ENCODE data around the gene VAV2.

VAV2 gene

DNA sequence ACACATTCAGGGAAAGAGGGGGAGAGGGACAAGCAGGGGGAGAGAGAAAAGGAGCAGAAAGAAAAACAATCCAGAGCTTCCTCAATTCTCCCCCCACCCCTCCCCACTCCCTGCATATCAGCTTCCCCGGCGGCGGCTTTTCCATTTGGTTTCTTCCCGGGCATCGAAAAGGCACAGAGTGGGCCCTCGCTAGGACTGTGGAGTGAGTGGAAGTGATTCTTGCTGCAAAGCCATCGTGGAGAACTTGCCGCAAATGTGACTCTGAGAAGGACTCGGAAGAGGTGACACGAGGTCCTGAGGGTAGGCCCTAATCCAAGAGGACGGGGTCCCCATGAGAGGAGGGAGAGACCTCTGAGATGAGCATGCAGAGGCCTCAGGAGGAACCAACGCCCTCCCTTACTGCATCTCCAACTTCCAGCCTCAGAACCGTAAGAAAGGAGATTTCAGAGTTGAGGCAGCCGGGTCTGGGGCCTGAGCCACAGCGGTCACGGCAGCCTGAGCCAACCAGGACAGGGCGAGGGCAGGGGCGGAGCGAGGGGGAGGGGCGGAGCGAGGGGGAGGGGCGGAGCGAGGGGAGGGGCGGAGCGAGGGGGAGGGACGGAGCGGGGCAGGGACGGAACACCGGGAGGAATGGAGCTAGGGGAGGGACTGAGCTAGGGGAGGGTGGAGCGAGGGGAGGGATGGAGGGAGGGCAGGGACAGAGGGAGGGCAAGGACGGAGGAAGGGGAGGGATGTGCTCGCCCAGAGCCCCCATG lies 232.8 kb downstream of the VAV2 start:
- no peak overlapping the region for H3K18ac ChIP-seq (ENCODE audit: low read length)
- no peak overlapping the region for H4K8ac ChIP-seq (ENCODE audit: low read depth, low read length)
- H3K9me3 ChIP-seq (ENCODE audit: insufficient read depth, low read depth, low read length): peaks cover 10% of the 10 kb centered on the region
- no CpG with 5 or more reads among the region's 32 CpGs for WGBS (ENCODE audit: extremely low coverage, insufficient coverage, insufficient read length)
- no peak overlapping the region for H3K4me2 ChIP-seq (ENCODE audit: low read length)
- no peak for DNase-seq
- H3K4ac ChIP-seq (ENCODE audit: low read depth, low read length): no peak overlapping the region
- no peak overlapping the region for H3K14ac ChIP-seq (ENCODE audit: low read length)
- no peak overlapping the region for H2BK12ac ChIP-seq (ENCODE audit: low read length)
- no peak overlapping the region for H3K23ac ChIP-seq (ENCODE audit: low read length)
- no peak overlapping the region for H2BK5ac ChIP-seq (ENCODE audit: low read depth, low read length, poor library complexity)
- no peaks in the 10 kb centered on the region for H3K27me3 ChIP-seq (ENCODE audit: insufficient read depth, low read length)
- H3K27ac ChIP-seq (ENCODE audit: low read depth, low read length): no peak overlapping the region
- H4K91ac ChIP-seq (ENCODE audit: low read depth, low read length): no peak overlapping the region
- no peak overlapping the region for H2BK120ac ChIP-seq (ENCODE audit: insufficient read depth, low read length, poor library complexity)
- no peak overlapping the region for H4K12ac ChIP-seq (ENCODE audit: low read depth, low read length)
- no peaks in the 10 kb centered on the region for H3K4me1 ChIP-seq (ENCODE audit: control insufficient read depth in 1 of 2, insufficient read depth in 2 of 2, low read length in 2 of 2)
- no peaks in the 10 kb centered on the region for H3K79me1 ChIP-seq (ENCODE audit: low read length)
- H3K9ac ChIP-seq (ENCODE audit: low read length): no peak overlapping the region
- H2AFZ ChIP-seq (ENCODE audit: insufficient read depth, low read length, poor library complexity): no peak overlapping the region
- H3K79me2 ChIP-seq (ENCODE audit: control insufficient read depth, insufficient read depth, low read length, poor library complexity): no peaks in the 10 kb centered on the region
- no peak overlapping the region for H3K4me3 ChIP-seq (ENCODE audit: low read depth, low read length)
- H3K36me3 ChIP-seq (ENCODE audit: control insufficient read depth in 1 of 2, insufficient read depth in 2 of 2, low read length in 2 of 2): peaks cover 57% of the 10 kb centered on the region in 2 experiments
- no peak overlapping the region for H2AK5ac ChIP-seq (ENCODE audit: low read length)

- Histone ChIP-seq H3K4me3 (ENCODE audit: low read depth, low read length) (no peak overlapping the region), H2BK5ac (ENCODE audit: low read depth, low read length, poor library complexity) (no peak overlapping the region), H3K79me2 (ENCODE audit: control insufficient read depth, insufficient read depth, low read length, poor library complexity) (no peaks in the 10 kb centered on the region), H3K79me1 (ENCODE audit: low read length) (no peaks in the 10 kb centered on the region), H2BK12ac (ENCODE audit: low read length) (no peak overlapping the region), H3K4me1 (ENCODE audit: control insufficient read depth in 1 of 2, insufficient read depth in 2 of 2, low read length in 2 of 2) (no peaks in the 10 kb centered on the region), H4K91ac (ENCODE audit: low read depth, low read length) (no peak overlapping the region), H4K12ac (ENCODE audit: low read depth, low read length) (no peak overlapping the region), H3K18ac (ENCODE audit: low read length) (no peak overlapping the region), H3K27me3 (ENCODE audit: insufficient read depth, low read length) (no peaks in the 10 kb centered on the region), H3K27ac (ENCODE audit: low read depth, low read length) (no peak overlapping the region), H3K4me2 (ENCODE audit: low read length) (no peak overlapping the region), H4K8ac (ENCODE audit: low read depth, low read length) (no peak overlapping the region), H2AK5ac (ENCODE audit: low read length) (no peak overlapping the region), H3K9ac (ENCODE audit: low read length) (no peak overlapping the region), H3K9me3 (ENCODE audit: insufficient read depth, low read depth, low read length) (peaks cover 12% of the 10 kb centered on the region), H2BK120ac (ENCODE audit: insufficient read depth, low read length, poor library complexity) (no peak overlapping the region), H3K23ac (ENCODE audit: low read length) (no peak overlapping the region), H3K14ac (ENCODE audit: low read length) (no peak overlapping the region), H2AFZ (ENCODE audit: insufficient read depth, low read length, poor library complexity) (no peak overlapping the region), H3K4ac (ENCODE audit: low read depth, low read length) (no peak overlapping the region), H3K36me3 (ENCODE audit: control insufficient read depth in 1 of 2, insufficient read depth in 2 of 2, low read length in 2 of 2) (peaks cover 47 to 48% of the 10 kb centered on the region in 2 experiments)
- DNase-seq: no peak
- no CpG with 5 or more reads among the region's 7 CpGs for WGBS (ENCODE audit: extremely low coverage, insufficient coverage, insufficient read length)
These were observed 233.9 kb downstream of the VAV2 start for GRCh38 chr9:133758228-133758627.

DNA sequence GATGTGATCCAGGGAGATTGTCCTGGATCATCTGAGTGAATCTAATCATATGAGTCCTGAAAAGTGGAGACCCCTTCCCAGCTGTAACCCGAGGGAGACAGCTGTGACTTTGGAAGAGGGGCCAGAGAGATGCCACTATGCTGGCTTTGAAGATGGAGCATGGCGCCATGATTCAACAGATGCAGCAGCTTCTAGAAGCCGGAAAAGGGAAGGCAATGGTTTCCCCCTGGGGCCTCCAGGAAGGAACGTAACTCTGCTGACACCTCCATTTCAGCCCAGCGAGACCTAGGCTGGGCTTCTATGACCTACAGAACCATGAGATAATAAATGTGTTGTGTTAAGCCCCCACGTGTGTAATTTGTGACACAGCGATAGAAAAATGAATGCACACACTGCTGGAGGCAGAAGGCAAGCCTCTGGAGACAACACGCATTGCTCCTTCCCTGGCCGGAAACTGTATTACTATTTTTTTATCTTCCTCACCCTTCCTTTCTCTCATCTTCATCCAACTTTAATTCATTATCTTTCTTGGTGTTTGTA lies 237.4 kb downstream of the VAV2 start:
- H3K27me3 ChIP-seq (ENCODE audit: insufficient read depth, low read length): no peaks in the 10 kb centered on the region
- DNase-seq: no peak
- H2BK12ac ChIP-seq (ENCODE audit: low read length): no peak overlapping the region
- peaks cover 16 to 17% of the 10 kb centered on the region in 2 experiments for H3K36me3 ChIP-seq (ENCODE audit: control insufficient read depth in 1 of 2, insufficient read depth in 2 of 2, low read length in 2 of 2)
- no peak overlapping the region for H3K4me3 ChIP-seq (ENCODE audit: low read depth, low read length)
- H3K23ac ChIP-seq (ENCODE audit: low read length): no peak overlapping the region
- no peaks in the 10 kb centered on the region for H3K79me1 ChIP-seq (ENCODE audit: low read length)
- peaks cover 19% of the 10 kb centered on the region for H3K9me3 ChIP-seq (ENCODE audit: insufficient read depth, low read depth, low read length)
- no peak overlapping the region for H3K18ac ChIP-seq (ENCODE audit: low read length)
- H3K9ac ChIP-seq (ENCODE audit: low read length): no peak overlapping the region
- H3K4ac ChIP-seq (ENCODE audit: low read depth, low read length): no peak overlapping the region
- no peak overlapping the region for H3K27ac ChIP-seq (ENCODE audit: low read depth, low read length)
- no peak overlapping the region for H4K8ac ChIP-seq (ENCODE audit: low read depth, low read length)
- no peak overlapping the region for H2AK5ac ChIP-seq (ENCODE audit: low read length)
- H3K4me1 ChIP-seq (ENCODE audit: control insufficient read depth in 1 of 2, insufficient read depth in 2 of 2, low read length in 2 of 2): no peaks in the 10 kb centered on the region
- no peak overlapping the region for H2BK5ac ChIP-seq (ENCODE audit: low read depth, low read length, poor library complexity)
- no peak overlapping the region for H2BK120ac ChIP-seq (ENCODE audit: insufficient read depth, low read length, poor library complexity)
- H3K79me2 ChIP-seq (ENCODE audit: control insufficient read depth, insufficient read depth, low read length, poor library complexity): no peaks in the 10 kb centered on the region
- H3K14ac ChIP-seq (ENCODE audit: low read length): no peak overlapping the region
- H4K91ac ChIP-seq (ENCODE audit: low read depth, low read length): no peak overlapping the region
- no peak overlapping the region for H2AFZ ChIP-seq (ENCODE audit: insufficient read depth, low read length, poor library complexity)
- H3K4me2 ChIP-seq (ENCODE audit: low read length): no peak overlapping the region
- WGBS (ENCODE audit: extremely low coverage, insufficient coverage, insufficient read length): no CpG with 5 or more reads among the region's 9 CpGs
- H4K12ac ChIP-seq (ENCODE audit: low read depth, low read length): no peak overlapping the region

DNA sequence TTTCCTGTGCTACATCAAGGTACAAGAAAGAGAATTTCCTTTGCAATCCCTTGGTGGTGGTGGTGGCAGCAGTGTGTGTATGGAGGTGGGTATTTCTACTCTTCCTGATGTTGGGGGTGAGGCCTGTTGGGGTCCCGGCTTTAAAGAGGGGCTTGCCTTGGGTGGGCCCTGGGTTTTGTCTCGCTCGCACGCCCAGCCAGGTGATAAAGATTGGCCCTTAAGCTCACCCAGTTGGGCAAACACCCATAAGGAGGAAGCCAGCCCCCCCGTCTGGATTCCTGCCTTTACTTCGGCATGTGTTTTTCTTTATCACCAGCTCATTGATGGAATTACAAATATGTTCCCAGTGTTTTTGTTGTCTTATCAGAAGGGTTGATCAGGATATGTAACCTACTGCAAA lies 237.9 kb downstream of the VAV2 start:
- Histone ChIP-seq H3K27me3 (ENCODE audit: insufficient read depth, low read length) (no peaks in the 10 kb centered on the region), H4K91ac (ENCODE audit: low read depth, low read length) (no peak overlapping the region), H2AK5ac (ENCODE audit: low read length) (no peak overlapping the region), H3K4me3 (ENCODE audit: low read depth, low read length) (no peak overlapping the region), H3K27ac (ENCODE audit: low read depth, low read length) (no peak overlapping the region), H3K23ac (ENCODE audit: low read length) (no peak overlapping the region), H3K4me1 (ENCODE audit: control insufficient read depth in 1 of 2, insufficient read depth in 2 of 2, low read length in 2 of 2) (no peaks in the 10 kb centered on the region), H4K12ac (ENCODE audit: low read depth, low read length) (no peak overlapping the region), H4K8ac (ENCODE audit: low read depth, low read length) (no peak overlapping the region), H3K14ac (ENCODE audit: low read length) (no peak overlapping the region), H3K9ac (ENCODE audit: low read length) (no peak overlapping the region), H2BK12ac (ENCODE audit: low read length) (no peak overlapping the region), H3K79me2 (ENCODE audit: control insufficient read depth, insufficient read depth, low read length, poor library complexity) (no peaks in the 10 kb centered on the region), H2AFZ (ENCODE audit: insufficient read depth, low read length, poor library complexity) (no peak overlapping the region), H3K4me2 (ENCODE audit: low read length) (no peak overlapping the region), H3K36me3 (ENCODE audit: control insufficient read depth in 1 of 2, insufficient read depth in 2 of 2, low read length in 2 of 2) (peaks cover 11 to 13% of the 10 kb centered on the region in 2 experiments), H2BK5ac (ENCODE audit: low read depth, low read length, poor library complexity) (no peak overlapping the region), H3K18ac (ENCODE audit: low read length) (no peak overlapping the region), H3K79me1 (ENCODE audit: low read length) (no peaks in the 10 kb centered on the region), H3K9me3 (ENCODE audit: insufficient read depth, low read depth, low read length) (peaks cover 18% of the 10 kb centered on the region), H3K4ac (ENCODE audit: low read depth, low read length) (no peak overlapping the region), H2BK120ac (ENCODE audit: insufficient read depth, low read length, poor library complexity) (no peak overlapping the region)
- peak in 1 of 2 donors; percentile 31 for DNase-seq
- no CpG with 5 or more reads among the region's 6 CpGs for WGBS (ENCODE audit: extremely low coverage, insufficient coverage, insufficient read length)
